Kidney (tissue), 14 donors: ENCODE results near the gene KY. TPM values are rescaled to one million over a fixed set of nuclear protein-coding genes. Genes with fewer than 3 reads are reported as not detected.

Experiments
- DNase-seq, 5 donors: peaks; one replicate each; pipeline ENCODE4 v3.0.0-alpha.2; 2013 to 2020
- FAIRE-seq: peaks from 2 replicates; lab custom pipeline; 2012; peaks lifted over from hg19 to GRCh38; lab: Jason Lieb, UNC
- H3K27ac ChIP-seq, 2 donors: one replicate each; pipeline ENCODE4 v1.7.0; 2013; ENCODE audit warnings: low read depth in 2 of 2, low read length in 2 of 2, inconsistent platforms in 1 of 2
- H3K27me3 ChIP-seq: one replicate; pipeline ENCODE4 v1.7.1; 2013; ENCODE audit warnings: low read length, inconsistent platforms; ENCODE audit not compliant: control insufficient read depth, insufficient read depth
- H3K36me3 ChIP-seq, 3 donors: one replicate each; pipeline versions ENCODE4 v1.7.0 to v1.7.1; 2013; ENCODE audit warnings: low read length in 3 of 3, control low read depth in 1 of 3, inconsistent platforms in 1 of 3; ENCODE audit not compliant: insufficient read depth in 3 of 3, control insufficient read depth in 2 of 3
- H3K4me1 ChIP-seq, 3 donors: one replicate each; pipeline versions ENCODE4 v1.7.0 to v1.7.1; 2013; ENCODE audit warnings: low read length in 3 of 3, inconsistent platforms in 1 of 3, low read depth in 1 of 3; ENCODE audit not compliant: control insufficient read depth in 2 of 3, insufficient read depth in 2 of 3
- H3K4me3 ChIP-seq, 3 donors: one replicate each; pipeline versions ENCODE4 v1.7.0 to v1.8.1; 2013; ENCODE audit warnings: low read length in 3 of 3, control low read depth in 1 of 3, inconsistent platforms in 1 of 3
- H3K9ac ChIP-seq, 3 donors: one replicate each; pipeline versions ENCODE4 v1.7.0 to v1.7.1; 2013; ENCODE audit warnings: low read length in 3 of 3, control low read depth in 1 of 3, inconsistent platforms in 1 of 3
- H3K9me3 ChIP-seq, 3 donors: one replicate each; pipeline versions ENCODE4 v1.7.0 to v1.7.1; 2013; ENCODE audit warnings: low read length in 3 of 3, control low read depth in 1 of 3, inconsistent platforms in 1 of 3; ENCODE audit not compliant: control insufficient read depth in 2 of 3, insufficient read depth in 1 of 3
- intact Hi-C: fragments of 100-400 bp; cut with DNase I; formaldehyde crosslinking; loops from one replicate; pipeline ENCODE4 v1.11.1; 2022
- polyA plus RNA-seq: library from polyadenylated mRNA; stranded (reverse); fragments of 350-450 nt; fragmentation: Illumina TruSeq; extraction: RNeasy Lipid Tissue Mini Kit (QIAGEN cat#74804); gene quantifications from one replicate; pipeline ENCODE4 v1.2.3, GENCODE V29; 2014; ENCODE audit warnings: low read depth, low replicate concordance; ENCODE audit not compliant: insufficient read depth
- total RNA-seq: library from RNA; stranded (reverse); fragmentation: NEBNext Ultra II Directional; extraction: Animal tissue kit (Norgen Biotek cat#: 25700); gene quantifications from one replicate; pipeline ENCODE4 v1.2.1, GENCODE V29; 2021
- TF ChIP-seq, protein P1 (sequence below): IDR thresholded peaks from 3 replicates; pipeline ENCODE4 v1.5.1; 2012; ENCODE audit warnings: mild to moderate bottlenecking, moderate library complexity, borderline replicate concordance; ENCODE audit not compliant: insufficient read depth; ENCODE audit errors: extremely low read depth
- donor health status: control.
- donor health status: control.
- donor health status: control.
- donor health status: control.
- donor health status: control.
- donor health status: DM: yes; HTN: yes; CAD: no.
- donor health status: Normal renal cell carcinoma (clear cell type).

Gene KY
- total and polyA plus RNA-seq, 2 donors from 2014 or later, result 0.50 to 0.69 TPM

DNA sequence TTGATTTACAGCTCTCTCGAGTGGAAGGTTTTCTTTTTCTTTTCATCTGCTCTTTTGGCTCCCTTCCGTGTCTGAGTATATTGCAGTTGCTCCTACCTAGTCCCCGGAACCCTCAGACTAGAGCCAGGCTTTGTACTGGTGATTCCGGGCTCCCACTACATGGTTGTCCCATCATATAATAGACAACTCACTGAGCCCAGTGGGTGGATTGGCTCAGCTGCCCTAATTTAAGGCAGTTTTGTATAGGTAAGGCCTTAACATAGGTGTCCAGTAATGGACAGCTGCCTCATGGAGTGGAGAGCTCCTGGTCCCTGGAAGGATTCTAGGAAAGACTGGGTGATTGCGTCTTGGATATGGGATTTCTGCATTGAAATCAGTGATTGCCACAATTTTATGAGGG is 58.0 kb downstream of the KY start:
- H3K27ac ChIP-seq, result no peak overlapping the region
- H3K9me3 ChIP-seq, result no peaks in the 10 kb centered on the region
- H3K27me3 ChIP-seq, result no peaks in the 10 kb centered on the region
- no peak overlapping the region for H3K4me3 ChIP-seq
- H3K36me3 ChIP-seq, result no peaks in the 10 kb centered on the region
- TF ChIP-seq, protein P1, sequence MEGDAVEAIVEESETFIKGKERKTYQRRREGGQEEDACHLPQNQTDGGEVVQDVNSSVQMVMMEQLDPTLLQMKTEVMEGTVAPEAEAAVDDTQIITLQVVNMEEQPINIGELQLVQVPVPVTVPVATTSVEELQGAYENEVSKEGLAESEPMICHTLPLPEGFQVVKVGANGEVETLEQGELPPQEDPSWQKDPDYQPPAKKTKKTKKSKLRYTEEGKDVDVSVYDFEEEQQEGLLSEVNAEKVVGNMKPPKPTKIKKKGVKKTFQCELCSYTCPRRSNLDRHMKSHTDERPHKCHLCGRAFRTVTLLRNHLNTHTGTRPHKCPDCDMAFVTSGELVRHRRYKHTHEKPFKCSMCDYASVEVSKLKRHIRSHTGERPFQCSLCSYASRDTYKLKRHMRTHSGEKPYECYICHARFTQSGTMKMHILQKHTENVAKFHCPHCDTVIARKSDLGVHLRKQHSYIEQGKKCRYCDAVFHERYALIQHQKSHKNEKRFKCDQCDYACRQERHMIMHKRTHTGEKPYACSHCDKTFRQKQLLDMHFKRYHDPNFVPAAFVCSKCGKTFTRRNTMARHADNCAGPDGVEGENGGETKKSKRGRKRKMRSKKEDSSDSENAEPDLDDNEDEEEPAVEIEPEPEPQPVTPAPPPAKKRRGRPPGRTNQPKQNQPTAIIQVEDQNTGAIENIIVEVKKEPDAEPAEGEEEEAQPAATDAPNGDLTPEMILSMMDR, result no peak
- DNase-seq (no peak), FAIRE-seq (no peak)
- intact Hi-C loops, result no loop called here
- no peak overlapping the region for H3K9ac ChIP-seq
- H3K4me1 ChIP-seq, result no peaks in the 10 kb centered on the region

GRCh38 chr3:134590766-134591165 is 60.1 kb downstream of the KY start:
- H3K9me3 ChIP-seq, result no peaks in the 10 kb centered on the region
- no peak overlapping the region for H3K4me3 ChIP-seq
- FAIRE-seq (no peak), DNase-seq (no peak)
- H3K4me1 ChIP-seq, result no peaks in the 10 kb centered on the region
- no peak overlapping the region for H3K9ac ChIP-seq
- H3K36me3 ChIP-seq, result no peaks in the 10 kb centered on the region
- H3K27me3 ChIP-seq, result no peaks in the 10 kb centered on the region
- intact Hi-C loops, result no loop called here
- H3K27ac ChIP-seq, result no peak overlapping the region
- TF ChIP-seq, protein P1, result no peak

GRCh38 chr3:134579141-134579665 is 71.6 kb downstream of the KY start:
- intact Hi-C loops, result no loop called here
- H3K36me3 ChIP-seq, result no peaks in the 10 kb centered on the region
- peak overlapping the region; percentile 30 to 81 for H3K27ac ChIP-seq
- DNase-seq (peak in 2 of 5 donors; percentile 64 to 65), FAIRE-seq (peak; percentile 75)
- peak overlapping the region in 1 of 3 donors; percentile 1 for H3K4me3 ChIP-seq
- H3K4me1 ChIP-seq, result peaks cover 0 to 9% (median 4%) of the 10 kb centered on the region in 3 donors
- TF ChIP-seq, protein P1, result no peak
- H3K27me3 ChIP-seq, result no peaks in the 10 kb centered on the region
- no peaks in the 10 kb centered on the region for H3K9me3 ChIP-seq
- H3K9ac ChIP-seq, result no peak overlapping the region

DNA sequence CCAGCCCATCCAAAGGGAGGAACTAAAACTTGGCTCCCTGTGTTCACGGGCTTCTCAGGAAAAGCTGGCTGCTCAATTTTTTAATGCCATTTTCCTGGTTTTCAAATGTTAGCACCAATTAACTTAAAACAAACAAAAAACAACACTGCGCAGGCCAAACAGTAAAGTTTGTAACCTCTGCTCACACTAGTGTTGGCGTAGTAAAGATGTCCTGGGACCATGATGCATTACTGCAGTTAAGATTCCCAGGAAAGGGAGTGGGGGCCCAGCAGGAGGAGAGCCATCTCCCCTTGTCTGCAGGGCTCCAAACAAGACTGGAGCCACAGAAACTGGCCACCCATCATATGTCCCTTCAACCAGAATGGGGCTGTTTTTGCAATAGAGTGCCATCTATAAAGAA is 74.0 kb downstream of the KY start:
- intact Hi-C loops, result no loop called here
- FAIRE-seq, result no peak
- no peaks in the 10 kb centered on the region for H3K9me3 ChIP-seq

More for the DNA sequence above, 74.0 kb downstream of the KY start:
- no peaks in the 10 kb centered on the region for H3K27me3 ChIP-seq
- H3K27ac ChIP-seq, result peak overlapping the region in 1 of 2 donors; percentile 9
- peaks cover 0 to 9% (median 4%) of the 10 kb centered on the region in 3 donors for H3K4me1 ChIP-seq
- H3K4me3 ChIP-seq, result no peak overlapping the region
- DNase-seq, result peak in 1 of 5 donors; percentile 34
- TF ChIP-seq, protein P1, result no peak
- H3K36me3 ChIP-seq, result no peaks in the 10 kb centered on the region
- H3K9ac ChIP-seq, result no peak overlapping the region
